ENCODE data around the gene ZNFX1. TPM values are rescaled to one million over a fixed set of nuclear protein-coding genes. Genes with fewer than 3 reads are reported as not detected.

The ZNFX1 gene
- total and polyA plus RNA-seq, 3 donors from 2014 or later: 31.6 to 39.9 (median 37.2) TPM

DNA sequence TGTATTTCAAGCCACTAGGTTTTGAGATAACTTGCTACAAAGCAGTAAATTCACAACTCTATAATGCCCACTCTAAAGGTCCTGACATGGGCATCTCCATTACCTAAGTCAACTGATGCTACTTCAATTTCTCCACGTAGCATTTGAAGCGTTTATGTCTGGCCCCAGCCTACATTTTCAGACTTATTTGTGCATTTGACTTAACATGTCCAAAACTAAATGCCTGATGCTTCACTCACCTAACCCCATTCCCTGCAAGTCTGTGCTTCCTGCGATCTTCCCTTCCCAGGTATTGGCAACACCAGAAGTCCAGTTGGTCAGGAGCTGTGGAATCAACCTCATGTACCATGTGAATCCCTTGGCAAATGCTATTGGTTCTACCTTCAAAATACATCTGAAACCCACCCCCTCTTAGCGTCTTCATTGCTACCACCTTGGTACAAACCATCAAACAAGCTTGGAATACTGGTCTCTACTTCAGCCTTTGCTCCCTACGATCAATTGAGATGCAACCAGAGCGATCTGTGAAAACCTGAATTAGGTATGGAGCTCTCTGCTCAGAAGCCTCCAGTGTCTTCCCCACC lies 12.8 kb upstream of the ZNFX1 start:
- H3K27ac ChIP-seq: no peak overlapping the region
- no peak overlapping the region for H3K4me3 ChIP-seq
- H3K4me1 ChIP-seq: no peaks in the 10 kb centered on the region
- TF ChIP-seq, protein P1, sequence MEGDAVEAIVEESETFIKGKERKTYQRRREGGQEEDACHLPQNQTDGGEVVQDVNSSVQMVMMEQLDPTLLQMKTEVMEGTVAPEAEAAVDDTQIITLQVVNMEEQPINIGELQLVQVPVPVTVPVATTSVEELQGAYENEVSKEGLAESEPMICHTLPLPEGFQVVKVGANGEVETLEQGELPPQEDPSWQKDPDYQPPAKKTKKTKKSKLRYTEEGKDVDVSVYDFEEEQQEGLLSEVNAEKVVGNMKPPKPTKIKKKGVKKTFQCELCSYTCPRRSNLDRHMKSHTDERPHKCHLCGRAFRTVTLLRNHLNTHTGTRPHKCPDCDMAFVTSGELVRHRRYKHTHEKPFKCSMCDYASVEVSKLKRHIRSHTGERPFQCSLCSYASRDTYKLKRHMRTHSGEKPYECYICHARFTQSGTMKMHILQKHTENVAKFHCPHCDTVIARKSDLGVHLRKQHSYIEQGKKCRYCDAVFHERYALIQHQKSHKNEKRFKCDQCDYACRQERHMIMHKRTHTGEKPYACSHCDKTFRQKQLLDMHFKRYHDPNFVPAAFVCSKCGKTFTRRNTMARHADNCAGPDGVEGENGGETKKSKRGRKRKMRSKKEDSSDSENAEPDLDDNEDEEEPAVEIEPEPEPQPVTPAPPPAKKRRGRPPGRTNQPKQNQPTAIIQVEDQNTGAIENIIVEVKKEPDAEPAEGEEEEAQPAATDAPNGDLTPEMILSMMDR (IDR thresholded peaks at IDR 0.05): no peak
- TF ChIP-seq POLR2A (IDR thresholded peaks at IDR 0.05): no peak
- H3K27me3 ChIP-seq: no peaks in the 10 kb centered on the region
- no peak for DNase-seq
- H3K9me3 ChIP-seq: no peaks in the 10 kb centered on the region
- WGBS, 2 donors: 90 to 94% methylated on average over 6 of the region's 6 CpGs
- H3K36me3 ChIP-seq (ENCODE audit: low read depth, missing control alignments): no peaks in the 10 kb centered on the region
- intact Hi-C loops (cut with DNase I; ENCODE audit: low total_unique reads): no loop called here

DNA sequence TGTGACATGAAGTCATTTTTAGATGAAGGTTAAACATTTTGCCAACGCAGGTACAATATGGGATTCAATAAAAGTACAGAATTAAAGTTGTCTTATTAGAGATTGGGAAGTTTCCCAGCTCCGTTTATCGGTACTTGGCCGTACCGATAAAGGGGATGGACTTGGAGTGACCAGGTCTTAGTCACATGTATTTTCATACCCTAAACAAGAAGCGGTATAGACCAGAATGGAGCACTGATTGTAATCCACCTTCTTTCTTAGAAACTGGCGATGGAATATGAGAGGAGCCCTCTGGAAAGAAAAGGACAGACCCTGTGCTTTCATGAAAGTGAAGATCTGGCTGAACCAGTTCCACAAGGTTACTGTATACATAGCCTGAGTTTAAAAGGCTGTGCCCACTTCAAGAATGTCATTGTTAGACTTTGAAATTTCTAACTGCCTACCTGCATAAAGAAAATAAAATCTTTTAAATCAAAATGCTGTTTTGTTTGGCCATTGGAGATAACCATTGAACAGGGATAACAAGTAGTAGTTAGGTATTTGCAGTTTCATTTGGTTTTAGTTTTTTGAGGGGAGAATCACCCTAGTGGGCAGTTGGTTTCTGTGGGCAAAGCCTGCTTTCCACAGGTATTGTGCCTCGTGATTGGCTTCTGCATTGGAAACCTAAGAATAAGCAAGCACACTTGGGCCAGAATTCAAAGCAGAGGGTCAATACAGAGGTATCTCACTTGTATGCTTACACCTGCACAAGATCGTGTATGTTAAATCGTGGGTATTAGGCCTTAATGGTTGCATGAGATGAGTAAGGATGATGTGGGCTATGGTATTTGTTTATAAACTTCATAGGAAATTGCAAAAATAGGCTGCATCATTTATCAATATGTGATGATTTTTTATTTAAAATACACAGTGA lies 11.2 kb upstream of the ZNFX1 start:
- intact Hi-C loops (cut with DNase I; ENCODE audit: low total_unique reads): no loop called here
- no peak for DNase-seq
- H3K36me3 ChIP-seq (ENCODE audit: low read depth, missing control alignments): no peaks in the 10 kb centered on the region

DNA sequence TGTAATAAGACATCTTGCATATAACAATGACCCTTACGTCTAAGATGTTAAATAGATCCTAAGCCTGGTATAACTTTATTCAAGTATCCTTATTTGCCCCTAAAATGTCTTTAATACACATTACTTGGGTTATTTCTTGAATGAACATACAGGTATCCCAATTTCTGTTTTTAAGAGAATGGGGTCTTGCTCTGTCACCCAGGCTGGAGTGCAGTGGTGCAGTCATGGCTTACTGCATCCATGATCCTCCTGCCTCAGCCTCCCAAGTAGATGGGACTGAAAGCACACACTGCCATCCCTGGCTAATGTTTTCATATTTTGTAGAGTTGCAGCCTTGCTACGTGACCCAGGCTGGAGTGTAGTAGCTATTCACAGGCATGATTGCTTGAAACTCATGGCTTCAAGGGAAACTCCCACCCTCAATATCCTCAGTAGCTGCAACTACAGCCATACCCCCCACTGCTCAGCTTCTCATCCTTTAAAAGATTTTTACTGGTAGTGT lies 10.4 kb upstream of the ZNFX1 start:
- Histone ChIP-seq H3K4me1 (no peaks in the 10 kb centered on the region), H3K4me3 (no peak overlapping the region), H3K9me3 (no peaks in the 10 kb centered on the region), H3K36me3 (ENCODE audit: low read depth, missing control alignments) (no peaks in the 10 kb centered on the region), H3K27me3 (no peaks in the 10 kb centered on the region), H3K27ac (no peak overlapping the region)
- DNase-seq: no peak
- WGBS, 2 donors: 85 to 90% methylated on average over 2 of the region's 2 CpGs
- intact Hi-C loops (cut with DNase I; ENCODE audit: low total_unique reads): no loop called here
- no peak for TF ChIP-seq POLR2A (IDR thresholded peaks at IDR 0.05)
- TF ChIP-seq, protein P1 (IDR thresholded peaks at IDR 0.05): no peak

More for the DNA sequence above, 11.2 kb upstream of the ZNFX1 start:
- TF ChIP-seq POLR2A (IDR thresholded peaks at IDR 0.05): no peak
- TF ChIP-seq, protein P1 (IDR thresholded peaks at IDR 0.05): no peak
- Histone ChIP-seq H3K9me3 (no peaks in the 10 kb centered on the region), H3K27ac (no peak overlapping the region), H3K4me1 (no peaks in the 10 kb centered on the region), H3K27me3 (no peaks in the 10 kb centered on the region), H3K4me3 (no peak overlapping the region)
- WGBS, 2 donors: 95 to 96% methylated on average over 10 of the region's 10 CpGs

DNA sequence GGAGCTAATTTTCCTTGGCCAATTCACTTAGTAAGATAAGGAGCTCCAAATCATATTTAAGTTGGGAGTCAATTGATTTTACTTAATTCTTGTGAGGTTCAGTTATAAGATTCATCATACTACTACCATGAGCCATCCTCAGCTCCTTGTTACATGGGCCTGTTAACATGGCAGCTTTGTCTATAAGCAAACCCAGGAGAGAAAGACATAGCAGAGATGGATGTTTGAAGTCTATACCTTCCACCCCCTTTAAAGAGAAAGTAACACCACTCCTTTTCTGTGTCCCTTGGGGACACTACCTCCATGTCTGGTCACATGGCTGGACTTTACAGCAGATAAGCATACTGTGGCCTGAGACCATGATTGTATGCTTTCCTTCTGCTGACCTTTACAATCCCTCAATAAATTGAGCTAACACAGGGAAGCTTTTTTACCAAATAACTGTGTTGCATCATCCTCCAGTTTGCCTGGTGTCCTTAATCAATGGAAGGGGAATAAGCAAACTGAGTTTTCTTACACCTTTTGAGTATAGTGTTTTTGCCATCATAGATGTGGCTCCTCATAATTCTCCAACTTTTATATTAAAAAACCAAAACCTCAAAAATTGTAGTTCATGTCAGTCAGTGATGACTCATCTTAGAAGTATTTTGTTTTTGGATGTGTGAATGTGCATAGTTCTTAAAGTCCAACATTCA lies 9.8 kb upstream of the ZNFX1 start:
- H3K4me3 ChIP-seq: no peak overlapping the region
- TF ChIP-seq, protein P1 (IDR thresholded peaks at IDR 0.05): no peak
- TF ChIP-seq POLR2A (IDR thresholded peaks at IDR 0.05): no peak
- no peaks in the 10 kb centered on the region for H3K27me3 ChIP-seq
- no peak for DNase-seq
- no peak overlapping the region for H3K27ac ChIP-seq
- H3K36me3 ChIP-seq (ENCODE audit: low read depth, missing control alignments): no peaks in the 10 kb centered on the region
- H3K4me1 ChIP-seq: no peaks in the 10 kb centered on the region
- intact Hi-C loops (cut with DNase I; ENCODE audit: low total_unique reads): no loop called here
- no peaks in the 10 kb centered on the region for H3K9me3 ChIP-seq
